ENCODE data around the gene NRG3. TPM values are rescaled to one million over a fixed set of nuclear protein-coding genes. Genes with fewer than 3 reads are reported as not detected.

Gene NRG3
- total RNA-seq, 1 experiment from 2014 or later: 0.08 TPM

GRCh38 chr10:82238291-82238690, 363.3 kb downstream of the NRG3 start:
- H3K4me3 ChIP-seq (ENCODE audit: low read depth in 2 of 2, low read length in 2 of 2): no peak overlapping the region
- ATAC-seq: no peak
- ChIA-PET POLR2A (no interaction called here), CTCF (no interaction called here)
- no TSS peak for BruUV-seq (replicated peaks)
- no peak overlapping the region for H3K27ac ChIP-seq (ENCODE audit: low read length)
- in situ Hi-C loops (cut with HindIII; ENCODE audit: low pct_unique_long_range_greater_than_20kb, low sequenced_read_pairs) (no loop called here), intact Hi-C loops (cut with micrococcal nuclease; ENCODE audit: unreplicated experiment) (no loop called here)
- peaks cover 2% of the 10 kb centered on the region; the same call in 1 of the 2 replicates for H3K9me3 ChIP-seq (ENCODE audit: control insufficient read depth, insufficient read depth, low read depth, low read length)
- no peak for DNase-seq (ENCODE audit: low read depth, low spot score)
- TF ChIP-seq SIN3A (IDR thresholded peaks at IDR 0.05; ENCODE audit: borderline replicate concordance, insufficient read depth, low read depth, low read length) (no peak), REST (IDR thresholded peaks at IDR 0.05; ENCODE audit: insufficient read depth in 1 of 2, low read depth in 2 of 2, low read length in 1 of 2) (no peak), TCF7L2 (IDR thresholded peaks at IDR 0.05; ENCODE audit: low read depth, low read length) (no peak), CTCF (IDR thresholded peaks at IDR 0.05) (no peak), POLR2AphosphoS5 (IDR thresholded peaks at IDR 0.05; ENCODE audit: low read depth, low read length) (no peak)
- H3K4me1 ChIP-seq (ENCODE audit: control insufficient read depth, insufficient read depth, low read length): no peaks in the 10 kb centered on the region
- no peaks in the 10 kb centered on the region for H3K36me3 ChIP-seq (ENCODE audit: control insufficient read depth, insufficient read depth, low read length)
- no peaks in the 10 kb centered on the region for H3K27me3 ChIP-seq (ENCODE audit: control insufficient read depth, insufficient read depth, low read length)

GRCh38 chr10:82240408-82240807, 365.4 kb downstream of the NRG3 start:
- H3K27ac ChIP-seq (ENCODE audit: low read length): no peak overlapping the region
- no peak overlapping the region for H3K4me3 ChIP-seq (ENCODE audit: low read depth in 2 of 2, low read length in 2 of 2)
- intact Hi-C loops (cut with micrococcal nuclease; ENCODE audit: unreplicated experiment): no loop called here
- CTCF ChIA-PET: no interaction called here
- no peaks in the 10 kb centered on the region for H3K4me1 ChIP-seq (ENCODE audit: control insufficient read depth, insufficient read depth, low read length)
- in situ Hi-C loops (cut with HindIII; ENCODE audit: low pct_unique_long_range_greater_than_20kb, low sequenced_read_pairs): no loop called here
- no peaks in the 10 kb centered on the region for H3K36me3 ChIP-seq (ENCODE audit: control insufficient read depth, insufficient read depth, low read length)
- DNase-seq (ENCODE audit: low read depth, low spot score): no peak
- H3K9me3 ChIP-seq (ENCODE audit: control insufficient read depth, insufficient read depth, low read depth, low read length): peaks cover 9% of the 10 kb centered on the region; the same call in 1 of the 2 replicates
- no peak for ATAC-seq
- POLR2A ChIA-PET: no interaction called here
- no peaks in the 10 kb centered on the region for H3K27me3 ChIP-seq (ENCODE audit: control insufficient read depth, insufficient read depth, low read length)
- BruUV-seq (replicated peaks): no TSS peak
- TF ChIP-seq REST (IDR thresholded peaks at IDR 0.05; ENCODE audit: insufficient read depth in 1 of 2, low read depth in 2 of 2, low read length in 1 of 2): no peak
- TF ChIP-seq POLR2AphosphoS5 (IDR thresholded peaks at IDR 0.05; ENCODE audit: low read depth, low read length): no peak
- TF ChIP-seq SIN3A (IDR thresholded peaks at IDR 0.05; ENCODE audit: borderline replicate concordance, insufficient read depth, low read depth, low read length): no peak
- no peak for TF ChIP-seq CTCF (IDR thresholded peaks at IDR 0.05)
- TF ChIP-seq TCF7L2 (IDR thresholded peaks at IDR 0.05; ENCODE audit: low read depth, low read length): no peak

All from Panc1 (cell line).